ENCODE measurements around the gene PAAF1.

GRCh38 chr11:73914284-73914683 lies 37.5 kb downstream of the PAAF1 start:
- TF ChIP-seq CTCF (IDR thresholded peaks at IDR 0.05 in 8 of 11, conservative IDR thresholded peaks at IDR 0.05 in 3 of 11) (no peak), POLR2A (IDR thresholded peaks at IDR 0.05) (no peak)
